Erythroblast (primary cell): Measurements from ENCODE around the gene ME3.

Experiments used
- GATA1 ChIP-seq: IDR thresholded peaks from 2 replicates; pipeline ENCODE4 v1.6.1; 2011; ENCODE audit warnings: low read depth, mild to moderate bottlenecking, control low read depth, low read length, moderate library complexity
- POLR2A ChIP-seq: IDR thresholded peaks from 2 replicates; pipeline ENCODE4 v1.6.1; 2011; ENCODE audit warnings: mild to moderate bottlenecking, low read length

- TF ChIP-seq POLR2A, result no peak
- no peak for TF ChIP-seq GATA1
Measured at GRCh38 chr11:86672007-86672621, at the start of gene ME3.
